AG09309 (cell line): ENCODE data around the gene CUL2.

Source experiments
- DNase-seq: peaks from one replicate; pipeline ENCODE4 v3.0.0-alpha.2; 2010; ENCODE audit warnings: low read depth
- H3K4me3 ChIP-seq: 2 replicates; pipeline ENCODE4 v1.5.1; 2011; ENCODE audit warnings: mild to moderate bottlenecking, low read depth, low read length, moderate library complexity; ENCODE audit not compliant: control insufficient read depth
- CTCF ChIP-seq: IDR thresholded peaks from 2 replicates; pipeline ENCODE4 v1.5.1; 2011; ENCODE audit warnings: mild to moderate bottlenecking, low read depth, low read length, inconsistent platforms; ENCODE audit not compliant: insufficient read depth, control insufficient read depth; ENCODE audit errors: missing control alignments

Gene CUL2

GRCh38 chr10:35129185-35129674, 39.1 kb upstream of the CUL2 start:
- TF ChIP-seq CTCF = no peak
- no peak for DNase-seq
- no peak overlapping the region for H3K4me3 ChIP-seq

- DNase-seq = no peak
- TF ChIP-seq CTCF = no peak
- H3K4me3 ChIP-seq = peak overlapping the region; percentile 73
Measured at GRCh38 chr10:35127289-35127891, 37.2 kb upstream of the CUL2 start.

GRCh38 chr10:35126530-35127288, 36.6 kb upstream of the CUL2 start, which contains the start of gene CREM:
Gene CREM, plus strand, starts transcription at chr10:35126846. Its CDS starts 10,990 bp downstream, at chr10:35137836.
- peak; percentile 85 for TF ChIP-seq CTCF
- peak within 1 kb of the TSS; percentile 73 for H3K4me3 ChIP-seq
- DNase-seq = peak; percentile 83

GRCh38 chr10:35126062-35126529, 36.0 kb upstream of the CUL2 start:
- no peak for TF ChIP-seq CTCF
- no peak for DNase-seq
- H3K4me3 ChIP-seq = peak overlapping the region; percentile 73

- no peak for TF ChIP-seq CTCF
- H3K4me3 ChIP-seq = no peak overlapping the region
- no peak for DNase-seq
Measured at GRCh38 chr10:35124540-35124939, 34.4 kb upstream of the CUL2 start.

GRCh38 chr10:35119378-35119777, 29.2 kb upstream of the CUL2 start:
- TF ChIP-seq CTCF = no peak
- H3K4me3 ChIP-seq = no peak overlapping the region
- no peak for DNase-seq
